K562 (cell line): ENCODE data around the gene CASTOR1.

ENCODE experiments used
- CSDE1 ChIP-seq, 2 experiments: fragments of 450-650 bp; IDR thresholded peaks; 2 replicates each; pipeline ENCODE4 v1.6.1; 2016; ENCODE audit warnings: mild to moderate bottlenecking in 1 of 2
- SMC3 ChIP-seq: conservative IDR thresholded peaks from 2 replicates; pipeline ENCODE4 v1.6.1; 2011; ENCODE audit warnings: low read depth, low read length, improper control_type of control experiment; ENCODE audit not compliant: insufficient read depth
- TF ChIP-seq, protein P1 (sequence below): fragments of 150-350 bp; conservative IDR thresholded peaks from 2 replicates; pipeline ENCODE4 v1.6.1; 2014; ENCODE audit warnings: low read length
- TF ChIP-seq, protein P2 (sequence below): fragments of 250-450 bp; sonication (Bioruptor Pico); IDR thresholded peaks from 2 replicates; pipeline ENCODE4 v1.5.0; 2021; ENCODE audit warnings: mild to moderate bottlenecking, moderate library complexity
- TF ChIP-seq, protein P3 (sequence below): fragments of 250-450 bp; sonication (Bioruptor Pico); IDR thresholded peaks from 2 replicates; pipeline ENCODE4 v1.4.0; 2020

DNA sequence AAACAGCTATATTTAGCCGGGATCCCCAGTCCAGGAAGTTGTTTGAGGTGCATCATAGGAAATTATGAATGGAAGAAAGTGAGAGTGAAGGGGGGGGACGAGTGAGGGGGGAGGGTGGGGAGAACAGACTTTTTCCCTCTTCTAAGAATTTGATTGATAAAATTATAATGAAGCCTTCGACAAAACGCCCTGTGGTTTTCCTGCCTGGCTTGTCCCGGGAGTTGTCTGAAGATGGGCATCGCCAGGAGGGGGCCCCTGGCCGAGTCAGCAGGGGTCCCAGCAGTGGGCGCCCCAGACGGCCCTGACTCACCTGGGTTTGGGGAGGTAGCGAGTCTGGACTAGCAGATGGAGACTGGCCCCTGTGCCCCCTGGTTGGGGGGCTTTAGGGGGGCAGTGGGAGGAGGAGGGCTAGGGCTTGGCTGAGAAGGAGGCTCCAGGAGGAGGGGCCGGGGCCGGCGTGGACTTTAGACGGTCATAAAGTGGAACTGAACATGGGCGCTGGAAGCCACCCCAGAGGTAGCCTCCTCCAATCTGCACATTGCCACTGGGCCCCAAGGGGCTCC lies 42.4 kb downstream of the CASTOR1 start:
- TF ChIP-seq, protein P1, sequence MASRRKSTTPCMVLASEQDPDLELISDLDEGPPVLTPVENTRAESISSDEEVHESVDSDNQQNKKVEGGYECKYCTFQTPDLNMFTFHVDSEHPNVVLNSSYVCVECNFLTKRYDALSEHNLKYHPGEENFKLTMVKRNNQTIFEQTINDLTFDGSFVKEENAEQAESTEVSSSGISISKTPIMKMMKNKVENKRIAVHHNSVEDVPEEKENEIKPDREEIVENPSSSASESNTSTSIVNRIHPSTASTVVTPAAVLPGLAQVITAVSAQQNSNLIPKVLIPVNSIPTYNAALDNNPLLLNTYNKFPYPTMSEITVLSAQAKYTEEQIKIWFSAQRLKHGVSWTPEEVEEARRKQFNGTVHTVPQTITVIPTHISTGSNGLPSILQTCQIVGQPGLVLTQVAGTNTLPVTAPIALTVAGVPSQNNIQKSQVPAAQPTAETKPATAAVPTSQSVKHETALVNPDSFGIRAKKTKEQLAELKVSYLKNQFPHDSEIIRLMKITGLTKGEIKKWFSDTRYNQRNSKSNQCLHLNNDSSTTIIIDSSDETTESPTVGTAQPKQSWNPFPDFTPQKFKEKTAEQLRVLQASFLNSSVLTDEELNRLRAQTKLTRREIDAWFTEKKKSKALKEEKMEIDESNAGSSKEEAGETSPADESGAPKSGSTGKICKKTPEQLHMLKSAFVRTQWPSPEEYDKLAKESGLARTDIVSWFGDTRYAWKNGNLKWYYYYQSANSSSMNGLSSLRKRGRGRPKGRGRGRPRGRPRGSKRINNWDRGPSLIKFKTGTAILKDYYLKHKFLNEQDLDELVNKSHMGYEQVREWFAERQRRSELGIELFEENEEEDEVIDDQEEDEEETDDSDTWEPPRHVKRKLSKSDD, result no peak
- no peak for TF ChIP-seq SMC3
- TF ChIP-seq, protein P2, sequence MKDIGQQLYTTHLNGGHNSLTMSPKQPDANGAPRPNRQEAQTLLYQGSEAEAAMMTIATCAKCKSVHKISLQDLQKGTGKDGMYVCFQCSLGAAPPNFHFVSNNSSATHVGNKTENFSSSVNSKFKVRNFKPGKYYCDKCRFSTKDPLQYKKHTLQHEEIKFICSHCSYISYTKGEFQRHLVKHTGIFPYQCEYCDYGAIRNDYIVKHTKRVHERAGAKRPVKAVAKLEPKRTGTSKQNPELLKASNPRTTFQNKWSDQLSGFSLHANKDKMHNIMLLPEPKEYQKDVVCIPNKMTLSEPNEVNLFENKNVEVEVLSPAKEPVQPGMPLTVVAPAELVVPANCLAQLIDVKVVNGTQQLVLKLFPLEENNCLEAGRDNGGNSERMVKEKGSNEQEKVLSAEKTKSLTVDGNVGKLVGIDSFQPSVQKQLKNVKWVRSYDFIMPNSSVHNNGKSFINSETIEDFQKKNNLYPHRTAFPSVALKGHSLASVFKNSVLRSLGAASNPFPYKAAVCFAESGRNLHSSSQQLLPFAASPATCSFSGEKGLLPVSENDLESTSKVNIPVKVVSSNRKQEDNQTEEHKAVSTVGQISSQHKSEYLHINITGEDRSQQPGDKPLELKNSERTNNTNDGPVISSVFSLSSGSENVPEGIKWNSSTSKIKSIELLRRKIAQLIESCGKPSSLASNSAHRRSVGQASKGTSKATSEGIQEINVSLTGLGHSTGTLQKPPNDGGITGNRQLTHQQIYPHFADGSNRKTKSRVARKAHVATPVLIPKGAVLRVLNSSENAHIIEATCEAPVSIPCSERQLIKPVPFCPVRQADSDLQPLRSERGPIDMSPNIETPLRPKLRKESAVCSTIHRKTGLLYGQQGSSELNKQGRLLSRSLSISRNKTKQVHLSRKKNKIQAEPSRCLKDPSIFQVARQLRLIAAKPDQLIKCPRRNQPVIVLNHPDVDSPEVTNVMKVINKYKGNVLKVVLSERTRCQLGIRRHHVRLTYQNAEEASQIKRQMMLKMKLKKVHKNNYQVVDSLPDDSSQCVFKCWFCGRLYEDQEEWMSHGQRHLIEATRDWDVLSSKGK (CRISPR knock-in tag), result no peak
- TF ChIP-seq, protein P3, sequence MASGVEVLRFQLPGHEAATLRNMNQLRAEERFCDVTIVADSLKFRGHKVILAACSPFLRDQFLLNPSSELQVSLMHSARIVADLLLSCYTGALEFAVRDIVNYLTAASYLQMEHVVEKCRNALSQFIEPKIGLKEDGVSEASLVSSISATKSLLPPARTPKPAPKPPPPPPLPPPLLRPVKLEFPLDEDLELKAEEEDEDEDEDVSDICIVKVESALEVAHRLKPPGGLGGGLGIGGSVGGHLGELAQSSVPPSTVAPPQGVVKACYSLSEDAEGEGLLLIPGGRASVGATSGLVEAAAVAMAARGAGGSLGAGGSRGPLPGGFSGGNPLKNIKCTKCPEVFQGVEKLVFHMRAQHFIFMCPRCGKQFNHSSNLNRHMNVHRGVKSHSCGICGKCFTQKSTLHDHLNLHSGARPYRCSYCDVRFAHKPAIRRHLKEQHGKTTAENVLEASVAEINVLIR (CRISPR knock-in tag), result no peak
- TF ChIP-seq CSDE1 (IDR thresholded peaks at IDR 0.05), result no peak
